Adipose tissue (tissue), 3 donors: Measurements from ENCODE around the gene SIRT2. TPM values are rescaled to one million over a fixed set of nuclear protein-coding genes. Genes with fewer than 3 reads are reported as not detected.

ENCODE experiments used
- H3K27ac ChIP-seq: one replicate; pipeline ENCODE4 v1.5.1; 2013; ENCODE audit warnings: low read depth, low read length
- WGBS, 3 donors: extraction: QIAGEN DNeasy Blood & Tissue Kit; methylation state at CpG; one replicate each; pipeline ENCODE4 v1.1.7; 2013; 5-methylcytosine and 5-hydroxymethylcytosine counted together
- polyA plus RNA-seq, 3 donors: library from polyadenylated mRNA; stranded (reverse); fragments of 200-250 nt; gene quantifications; one replicate each; pipeline ENCODE4 v1.2.3, GENCODE V29; 2013
- donor health status: healthy with polysubstance abuse.
- donor health status: Bipolar disorder and iron deficiency.
- donor health status: healthy.

Gene SIRT2
- polyA plus RNA-seq, 3 donors, result 27.9 to 79.1 (median 61.5) TPM

DNA sequence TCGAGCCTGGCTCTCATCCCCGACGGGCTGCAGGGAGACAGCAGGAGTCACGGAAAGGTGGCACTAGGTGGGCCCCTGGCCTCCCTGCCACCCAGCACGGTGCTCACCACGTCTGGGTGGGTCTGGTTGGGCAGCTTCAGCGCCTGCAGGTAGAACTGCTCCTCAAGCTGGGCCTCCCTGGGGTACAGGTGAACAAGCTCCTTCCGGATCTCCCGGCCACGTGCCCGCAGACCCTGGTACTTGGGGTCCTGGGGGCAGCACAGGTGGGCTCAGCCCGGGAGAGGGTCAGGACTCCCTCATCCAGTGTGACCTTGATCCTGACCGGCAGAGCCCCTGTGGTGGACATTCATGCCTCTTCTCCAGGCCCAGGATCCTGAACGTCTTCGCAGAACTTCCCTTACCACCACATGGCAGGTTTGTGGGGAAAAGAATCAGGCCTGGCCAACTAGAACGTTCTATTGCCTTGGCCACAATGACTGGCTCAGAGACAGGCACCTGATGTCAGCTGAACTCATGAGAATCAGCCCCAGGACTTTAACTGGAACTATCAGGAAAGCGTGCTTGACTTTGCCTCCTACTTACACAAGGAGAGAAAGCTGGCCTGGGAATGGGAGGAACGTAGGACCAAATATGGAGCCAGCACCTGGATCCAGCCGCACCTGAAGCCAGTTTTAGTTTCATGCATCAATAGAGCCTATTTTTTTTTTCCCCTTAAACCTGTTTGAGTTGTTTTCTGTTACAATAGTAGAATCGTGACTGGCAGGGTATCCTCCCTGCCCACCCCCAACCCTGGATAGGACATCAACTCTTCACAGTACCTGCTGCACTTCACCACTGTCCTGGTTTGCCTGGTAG is 22.2 kb upstream of the SIRT2 start:
- H3K27ac ChIP-seq, result no peak overlapping the region
- 91 to 94% (median 93%) methylated on average over 20 of the region's 20 CpGs for WGBS, 3 donors

DNA sequence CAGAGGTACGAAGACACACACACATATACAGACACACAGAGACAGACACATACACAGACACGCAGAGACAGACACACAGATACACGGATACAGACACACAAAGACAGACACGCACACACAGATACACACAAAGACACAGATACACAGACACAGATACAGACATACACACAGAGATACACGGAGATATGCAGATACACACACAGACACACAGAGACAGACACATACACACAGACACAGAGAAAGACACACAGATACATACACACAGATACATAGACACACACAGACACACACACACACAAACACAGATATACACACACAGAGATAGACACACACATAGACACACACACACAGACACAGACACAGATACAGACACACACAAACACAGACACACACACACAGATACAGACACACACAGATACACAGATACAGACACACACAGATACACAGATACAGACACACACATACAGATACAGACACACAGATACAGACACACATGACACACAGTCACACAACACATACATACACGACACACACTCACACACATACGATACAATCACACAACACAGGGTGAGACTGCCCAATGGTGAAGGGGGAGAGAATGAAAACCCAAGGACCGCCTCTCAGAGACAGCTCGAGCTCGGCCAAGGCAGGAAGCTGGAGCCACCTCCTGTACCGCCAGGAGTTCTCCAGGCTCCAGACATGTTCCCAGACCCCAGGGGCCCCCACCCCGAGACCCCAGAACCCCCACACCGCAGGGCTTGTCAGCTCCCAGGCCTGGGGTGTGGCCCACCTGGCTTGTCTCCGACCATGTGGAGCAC is 21.4 kb upstream of the SIRT2 start:
- H3K27ac ChIP-seq, result no peak overlapping the region
- WGBS, 3 donors, result 76 to 80% (median 78%) methylated on average over 14 of the region's 14 CpGs

DNA sequence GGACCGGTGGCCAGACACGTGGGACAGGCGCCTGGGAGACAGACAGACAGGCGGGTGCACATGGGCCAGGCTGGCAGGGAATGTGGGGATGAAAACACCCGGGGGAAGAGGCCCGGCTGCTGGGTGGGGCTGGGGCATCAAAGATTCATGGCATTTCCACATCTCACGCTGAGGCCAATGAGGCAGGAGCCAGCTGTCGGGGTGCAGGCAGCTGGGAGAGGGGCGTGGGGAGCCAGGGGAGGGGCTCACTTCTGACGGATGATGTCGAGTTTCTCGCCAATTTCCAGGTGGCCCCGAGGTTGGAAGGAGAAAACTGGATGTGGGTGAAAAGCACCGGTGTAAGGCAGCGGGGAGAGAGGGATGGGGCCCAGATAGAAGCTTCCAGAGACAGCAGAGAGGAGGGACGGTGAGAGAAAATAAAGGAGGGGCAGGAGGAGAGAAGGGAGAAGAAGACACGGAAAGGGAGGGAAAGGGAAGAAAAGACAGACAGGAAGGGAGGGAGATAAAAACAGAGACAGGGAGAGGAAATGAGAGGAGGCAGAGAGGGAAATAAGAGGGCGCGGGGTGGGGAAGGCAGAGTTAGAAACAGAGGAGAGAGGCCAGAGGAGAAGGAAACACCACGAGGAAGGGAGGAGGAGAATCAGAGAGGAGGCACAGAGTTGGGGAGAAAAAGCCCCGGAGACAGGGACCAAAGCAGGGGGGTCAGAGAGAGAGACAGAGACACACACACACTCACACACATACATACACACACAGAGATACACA is 20.6 kb upstream of the SIRT2 start:
- no peak overlapping the region for H3K27ac ChIP-seq
- WGBS, 3 donors, result 53 to 71% (median 62%) methylated on average over 21 of the region's 21 CpGs

DNA sequence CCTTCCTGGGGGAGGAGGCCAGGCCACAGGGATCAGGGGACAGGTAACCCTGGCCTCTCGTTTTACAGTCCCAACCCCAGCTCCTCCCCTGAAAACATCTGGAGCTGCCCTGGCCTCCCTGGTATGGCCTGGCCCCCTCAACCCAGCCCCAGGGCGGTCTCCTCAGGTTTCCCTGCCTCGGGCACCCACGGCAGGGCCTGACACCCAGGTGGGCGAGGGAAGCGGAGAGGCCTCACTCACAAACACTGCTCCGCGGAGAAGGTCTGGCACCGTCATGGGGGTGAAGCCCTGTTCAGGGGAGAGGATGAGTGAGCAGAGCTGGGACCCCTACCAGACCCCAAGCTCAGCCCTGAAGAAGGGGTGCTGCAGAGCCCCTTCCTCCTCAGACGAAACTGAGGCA is 19.1 kb upstream of the SIRT2 start:
- H3K27ac ChIP-seq, result no peak overlapping the region
- WGBS, 3 donors, result 88 to 94% (median 91%) methylated on average over 10 of the region's 10 CpGs

DNA sequence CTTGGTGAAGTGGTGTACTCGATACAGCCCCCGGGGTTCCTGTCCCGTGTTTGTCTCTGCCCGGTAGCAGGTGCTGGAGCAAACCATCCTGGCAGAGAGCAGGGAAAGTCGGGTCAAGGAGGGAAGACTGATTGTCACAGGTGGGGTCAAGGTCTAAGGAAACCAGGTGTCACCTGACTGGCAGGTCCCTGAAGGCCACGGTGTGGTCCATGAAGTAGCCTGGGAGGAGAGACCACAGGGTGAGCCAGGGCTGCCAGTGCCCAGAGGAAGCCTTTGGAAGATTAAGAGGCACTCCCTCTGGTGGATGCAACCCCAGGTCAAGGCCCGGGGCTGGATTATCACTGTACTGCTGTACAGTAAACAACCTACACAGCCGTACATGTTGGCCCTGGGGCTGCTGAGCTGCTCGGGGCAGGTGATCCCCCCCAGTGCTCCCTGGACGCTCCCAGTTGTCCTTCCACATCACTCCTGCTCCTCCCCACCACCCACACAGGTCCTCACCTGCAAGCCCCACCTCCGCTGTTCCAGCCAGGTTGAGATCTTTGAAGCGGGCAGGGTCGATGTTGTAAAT is 18.6 kb upstream of the SIRT2 start:
- H3K27ac ChIP-seq, result no peak overlapping the region
- 64 to 80% (median 79%) methylated on average over 13 of the region's 13 CpGs for WGBS, 3 donors

DNA sequence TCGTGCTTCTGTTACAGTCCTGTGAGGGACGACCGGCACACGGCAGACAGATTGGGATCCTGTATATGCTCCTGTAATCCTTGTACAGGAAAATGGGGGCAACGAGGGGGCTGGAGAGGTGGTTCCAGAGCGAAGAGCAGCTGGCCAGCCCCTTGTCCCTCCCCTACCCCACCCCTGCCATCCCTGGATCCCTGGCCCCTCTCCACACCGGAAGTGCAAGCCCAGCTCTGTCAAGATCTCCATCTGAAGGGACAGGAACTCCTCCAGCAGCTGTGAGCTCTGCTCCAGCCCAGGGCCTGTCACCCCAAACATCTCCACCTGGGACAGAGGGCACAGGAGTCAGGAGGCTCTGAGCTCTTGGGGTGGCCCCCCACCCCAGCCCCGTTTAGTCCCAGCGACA is 18.1 kb upstream of the SIRT2 start:
- no peak overlapping the region for H3K27ac ChIP-seq
- 68 to 90% (median 81%) methylated on average over 8 to 9 of the region's 9 CpGs for WGBS, 3 donors

DNA sequence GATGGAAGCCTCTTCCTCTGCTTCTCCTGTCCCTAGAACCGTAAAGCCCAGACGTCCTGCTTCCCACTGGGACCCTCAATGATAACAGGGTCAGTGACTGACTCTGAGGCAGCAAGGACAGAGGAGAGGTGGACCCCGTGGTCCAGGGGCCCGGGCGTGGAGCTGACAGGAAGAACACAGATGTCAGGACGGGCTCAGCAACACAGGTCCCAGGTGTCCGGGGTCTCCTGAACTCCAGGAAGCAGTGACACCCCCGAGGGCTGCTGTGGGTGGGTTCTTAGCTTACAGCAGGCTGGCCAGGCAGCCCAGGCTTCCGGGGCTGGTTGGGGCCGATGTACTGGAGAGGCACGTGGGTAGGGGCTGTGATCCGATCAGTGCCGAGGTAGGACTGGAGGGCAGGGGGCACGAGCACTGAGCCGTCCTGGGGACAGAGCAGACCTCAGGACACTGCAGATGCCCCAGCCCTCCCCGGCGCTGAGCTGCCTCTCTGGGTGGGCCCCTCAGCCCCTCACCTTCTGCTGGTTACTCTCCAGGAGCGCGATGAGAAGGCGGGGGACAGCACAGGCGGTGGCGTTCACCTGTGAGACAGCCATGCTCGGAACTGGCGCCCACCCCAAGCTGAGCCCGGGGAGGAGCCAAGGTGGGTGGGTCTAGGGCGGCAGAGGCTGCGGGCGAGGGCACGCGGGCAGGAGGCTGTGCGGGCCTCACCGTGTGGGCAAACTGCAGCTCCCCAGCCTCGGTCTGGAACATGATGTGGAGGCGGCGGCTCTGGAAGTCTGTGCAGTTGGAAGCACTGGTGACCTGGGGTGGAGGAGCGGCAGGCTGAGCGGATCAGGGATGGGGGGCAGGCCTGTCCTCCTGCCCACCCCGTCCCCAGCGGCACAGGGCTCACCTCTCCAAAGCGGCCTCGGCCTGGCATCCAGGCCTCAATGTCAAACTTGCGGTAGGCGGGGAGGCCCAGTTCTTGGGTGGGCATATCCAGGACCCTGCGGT is 16.2 kb upstream of the SIRT2 start:
- WGBS, 3 donors, result 91 to 92% (median 92%) methylated on average over 42 to 44 of the region's 44 CpGs
- no peak overlapping the region for H3K27ac ChIP-seq

DNA sequence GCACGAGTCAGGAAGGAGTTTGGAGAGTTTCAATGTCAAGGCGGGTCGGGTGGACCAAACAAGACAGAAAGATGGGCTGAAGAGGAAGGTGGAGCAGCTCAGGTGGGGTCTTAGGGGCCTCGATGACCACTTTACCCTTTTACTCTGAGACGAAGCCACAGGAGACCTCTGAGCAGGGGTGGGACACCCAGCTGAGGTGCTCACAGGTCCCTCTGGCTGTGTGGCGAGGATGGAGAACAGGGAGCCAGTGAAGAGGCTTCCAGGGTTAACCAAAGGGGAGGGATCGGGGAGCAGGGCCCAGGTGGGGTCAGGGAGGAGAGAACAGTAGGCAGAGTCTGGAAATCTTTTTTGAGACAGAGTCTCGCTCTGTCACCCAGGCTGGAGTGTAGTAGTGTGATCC is 14.5 kb upstream of the SIRT2 start:
- H3K27ac ChIP-seq, result no peak overlapping the region
- WGBS, 3 donors, result 91 to 96% (median 94%) methylated on average over 8 of the region's 8 CpGs

DNA sequence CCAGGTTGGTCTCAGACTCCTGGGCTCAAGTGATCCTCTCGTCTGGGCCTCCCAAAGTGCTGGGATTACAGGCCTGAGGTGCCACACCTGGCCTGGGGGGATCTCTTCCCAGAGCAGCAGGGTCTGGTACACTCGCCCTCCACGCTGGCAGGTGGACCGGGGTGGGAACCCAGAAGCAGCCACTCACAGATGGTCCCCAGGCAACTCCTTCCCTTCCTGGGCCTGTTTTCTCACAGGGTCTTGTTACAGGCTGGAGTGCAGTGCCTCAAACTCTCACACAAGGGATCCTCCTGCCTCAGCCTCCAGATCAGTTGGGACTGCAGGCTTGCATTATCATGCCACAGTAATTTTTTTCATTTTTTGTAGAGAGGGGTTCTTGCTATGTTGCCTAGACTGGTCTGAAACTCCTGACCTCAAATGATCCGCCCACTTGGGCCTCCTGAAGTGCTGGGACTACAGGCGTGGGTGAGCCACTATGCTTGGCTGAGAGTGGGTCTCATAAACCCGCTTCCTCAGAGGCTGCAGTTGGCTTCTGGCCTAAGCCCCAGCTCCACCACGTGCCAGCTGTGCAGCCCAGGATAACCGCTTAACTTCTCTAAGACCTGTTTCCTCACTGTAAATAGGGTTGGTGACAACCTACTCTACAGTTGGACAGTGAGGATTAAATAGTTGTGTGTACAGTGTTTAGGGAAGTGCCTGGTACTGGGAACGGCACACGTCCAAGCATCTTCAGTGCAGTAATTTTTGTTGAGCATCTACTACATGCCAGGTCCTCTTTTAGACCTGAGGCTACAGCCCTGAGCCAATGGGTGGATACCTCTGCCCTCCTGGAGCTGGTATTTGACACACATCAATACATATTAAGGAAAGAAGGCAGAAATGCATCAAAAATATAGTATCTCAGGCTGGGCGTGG is 13.4 kb upstream of the SIRT2 start:
- no peak overlapping the region for H3K27ac ChIP-seq
- 70 to 81% (median 70%) methylated on average over 12 of the region's 12 CpGs for WGBS, 3 donors

DNA sequence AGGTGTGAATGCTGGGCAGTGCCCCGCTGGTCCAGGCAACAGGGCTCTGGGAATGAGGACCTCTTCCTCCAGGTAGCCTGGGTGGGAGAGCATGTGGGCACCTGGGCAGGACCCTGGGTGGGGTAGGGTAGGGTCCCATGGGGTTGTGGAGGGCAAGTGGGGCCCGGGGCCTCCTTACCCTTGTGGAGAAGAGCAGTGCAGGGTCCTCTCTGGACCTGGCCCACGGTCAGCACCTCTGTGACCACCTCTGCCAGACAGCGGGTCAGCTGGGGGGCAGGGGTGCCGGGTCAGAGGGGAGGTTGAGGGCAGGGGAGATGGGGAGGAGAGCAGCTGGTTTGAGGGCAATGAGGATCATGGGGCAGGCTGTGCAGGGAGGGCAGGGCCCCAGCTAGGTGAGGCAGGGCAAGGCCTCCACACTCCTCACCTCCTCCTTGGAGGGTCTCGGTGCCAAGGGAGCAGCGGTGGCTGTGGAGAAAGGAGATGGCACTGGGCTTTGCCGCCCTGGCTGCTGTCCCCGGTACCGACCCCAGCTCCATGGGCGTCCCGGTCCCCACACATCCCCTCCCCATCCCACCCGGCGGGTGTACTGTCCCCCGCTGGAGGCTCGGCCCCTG is 12.1 kb upstream of the SIRT2 start:
- WGBS, 3 donors, result 54 to 73% (median 69%) methylated on average over 11 to 16 of the region's 16 CpGs
- H3K27ac ChIP-seq, result no peak overlapping the region

DNA sequence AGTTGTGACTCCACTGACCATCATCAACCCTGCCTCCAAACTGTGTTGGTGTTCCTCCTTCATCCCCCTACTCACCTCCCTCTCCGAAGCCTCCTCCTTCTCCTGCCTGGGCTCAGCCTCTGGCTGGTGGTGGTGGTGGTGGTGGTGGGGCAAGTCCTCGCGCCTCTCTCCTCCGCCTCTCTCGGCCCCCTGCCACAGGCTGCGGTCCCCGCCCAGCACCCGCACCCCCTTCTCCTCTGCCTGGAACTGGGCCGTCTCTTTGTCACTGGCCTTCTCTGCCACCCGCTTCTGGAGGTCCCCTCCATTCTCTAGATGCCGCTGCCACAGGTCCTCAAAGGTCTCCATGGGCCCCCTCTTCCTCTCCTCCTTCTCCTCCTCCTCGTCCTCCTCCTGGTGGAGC is 11.1 kb upstream of the SIRT2 start:
- WGBS, 3 donors, result 92 to 98% (median 96%) methylated on average over 11 to 12 of the region's 12 CpGs
- H3K27ac ChIP-seq, result no peak overlapping the region

DNA sequence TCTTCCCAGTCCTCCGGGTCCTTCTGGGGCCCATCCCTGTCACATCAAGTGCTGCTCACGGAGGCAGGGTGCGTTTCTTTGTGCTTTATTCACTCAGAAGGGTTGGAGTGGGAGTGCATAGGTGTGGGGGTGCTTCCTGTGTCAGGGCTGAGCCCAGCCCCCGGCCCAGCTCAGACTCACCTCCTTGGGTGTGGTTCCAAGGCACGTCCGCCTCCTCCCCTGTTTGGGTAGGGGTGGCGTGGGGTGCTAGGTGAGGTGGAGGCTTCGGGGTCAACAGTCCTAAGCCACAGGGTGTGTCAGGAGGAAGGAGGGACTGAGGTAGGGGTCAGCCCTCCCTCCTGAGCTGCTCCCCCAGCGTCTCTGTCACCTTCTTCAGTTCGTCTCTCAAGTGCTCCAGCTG is 9.5 kb upstream of the SIRT2 start:
- H3K27ac ChIP-seq, result no peak overlapping the region
- 73 to 86% (median 78%) methylated on average over 10 of the region's 10 CpGs for WGBS, 3 donors

DNA sequence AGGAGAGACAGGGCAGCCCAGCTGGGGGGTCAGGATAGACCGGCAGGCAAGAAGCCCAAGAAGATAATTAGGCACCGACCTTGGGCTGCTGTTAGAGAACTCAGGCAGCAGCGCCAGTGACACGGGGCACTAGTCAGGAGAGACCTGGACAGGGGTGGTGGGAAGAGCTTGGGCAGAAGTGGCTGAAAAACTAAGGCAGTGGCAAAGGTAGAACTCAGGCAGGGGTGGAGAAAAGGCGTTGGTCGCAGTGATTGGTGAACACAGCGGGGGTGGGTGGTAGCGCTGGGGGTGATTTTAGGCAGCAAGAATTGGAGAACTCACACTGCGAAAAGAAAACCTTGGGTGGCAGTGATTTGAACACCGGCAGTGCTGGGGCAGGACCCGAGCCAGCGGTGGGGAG is 8.3 kb upstream of the SIRT2 start:
- no peak overlapping the region for H3K27ac ChIP-seq
- WGBS, 3 donors, result 93 to 96% (median 95%) methylated on average over 12 of the region's 12 CpGs

DNA sequence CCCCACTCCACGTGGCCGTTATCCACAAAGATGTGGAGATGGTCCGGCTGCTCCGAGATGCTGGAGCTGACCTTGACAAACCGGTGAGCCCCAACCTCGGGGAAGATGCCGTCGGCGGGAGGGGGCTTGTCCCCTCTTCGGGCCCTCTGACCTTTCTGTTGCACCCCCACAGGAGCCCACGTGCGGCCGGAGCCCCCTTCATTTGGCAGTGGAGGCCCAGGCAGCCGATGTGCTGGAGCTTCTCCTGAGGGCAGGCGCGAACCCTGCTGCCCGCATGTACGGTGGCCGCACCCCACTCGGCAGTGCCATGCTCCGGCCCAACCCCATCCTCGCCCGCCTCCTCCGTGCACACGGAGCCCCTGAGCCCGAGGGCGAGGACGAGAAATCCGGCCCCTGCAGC is 7.8 kb upstream of the SIRT2 start:
- H3K27ac ChIP-seq, result no peak overlapping the region
- WGBS, 3 donors, result 93 to 95% (median 93%) methylated on average over 29 of the region's 29 CpGs

DNA sequence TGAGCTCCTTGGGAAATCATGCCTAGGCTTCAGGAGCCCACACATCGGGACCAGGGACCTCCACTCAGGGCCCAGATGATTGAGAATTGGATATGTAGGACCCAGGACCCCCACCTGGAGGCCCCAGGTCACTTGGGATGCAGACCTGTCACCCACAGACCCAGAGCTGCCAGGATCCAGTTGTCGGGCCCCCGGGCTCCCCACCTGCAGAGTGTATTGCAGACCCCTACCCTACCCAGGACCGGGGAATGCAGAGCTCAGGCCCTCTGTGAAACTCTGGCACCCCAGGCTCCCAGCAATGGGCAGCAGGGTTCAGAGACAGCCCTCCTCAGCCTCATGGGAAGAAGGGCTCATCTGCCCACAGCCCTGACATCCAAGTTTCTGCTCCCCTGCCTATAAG is 6.2 kb upstream of the SIRT2 start:
- no peak overlapping the region for H3K27ac ChIP-seq
- WGBS, 3 donors, result 96 to 98% (median 96%) methylated on average over 4 of the region's 4 CpGs
